H1 (cell line): ENCODE results near the gene FADS3. TPM values are rescaled to one million over a fixed set of nuclear protein-coding genes. Genes with fewer than 3 reads are reported as not detected.

Experiments
- ASH2L ChIP-seq: fragments of 200-600, 300-600 bp; sonication (generic); IDR thresholded peaks from one replicate; pipeline ENCODE4 v1.7.1; 2017; ENCODE audit warnings: low read length
- BRCA1 ChIP-seq: IDR thresholded peaks from 2 replicates; pipeline ENCODE4 v1.6.1; 2012; ENCODE audit warnings: low read depth, low read length, improper control_type of control experiment
- JUN ChIP-seq: IDR thresholded peaks from 2 replicates; pipeline ENCODE4 v1.6.1; 2011; ENCODE audit warnings: low read depth, mild to moderate bottlenecking, improper control_type of control experiment, low read length
- RAD21 ChIP-seq, 2 experiments: IDR thresholded peaks in 1 of 2; conservative IDR thresholded peaks in 1 of 2; 2 replicates each; pipeline ENCODE4 v1.6.1; 2011; ENCODE audit warnings: low read depth in 2 of 2, low read length in 2 of 2, improper control_type of control experiment in 1 of 2, inconsistent platforms in 1 of 2, mild to moderate bottlenecking in 1 of 2, moderate library complexity in 1 of 2
- RFX5 ChIP-seq: IDR thresholded peaks from 2 replicates; pipeline ENCODE4 v1.6.1; 2011; ENCODE audit warnings: low read depth, low read length, improper control_type of control experiment, borderline replicate concordance
- SUZ12 ChIP-seq: fragments of 200-600 bp; sonication (generic); IDR thresholded peaks from 2 replicates; pipeline ENCODE4 v1.6.1; 2012; ENCODE audit warnings: mild to moderate bottlenecking, inconsistent platforms, low read length, moderate library complexity, mixed read lengths
- polyA plus RNA-seq, 7 experiments: library from polyadenylated mRNA; depleted of rRNA in 3 of 7; stranded (reverse) in 5 of 7; unstranded in 2 of 7; fragments of >200 nt in 5 of 7; fragments of 200-250 nt in 2 of 7; gene quantifications; 1 replicate in 5 of 7; 2 replicates in 1 of 7; 4 replicates in 1 of 7; pipeline versions ENCODE4 v1.2.1 to v1.2.3, GENCODE V29; 2011 to 2013; ENCODE audit warnings: missing spikeins in 2 of 7, mixed read lengths in 2 of 7
- total RNA-seq: library from RNA; stranded (reverse); fragmentation: NEBNext Ultra II Directional; extraction: Animal tissue kit (Norgen Biotek cat#: 25700); gene quantifications from 2 replicates; pipeline ENCODE4 v1.2.1, GENCODE V29; 2021

FADS3 gene
- total and polyA plus RNA-seq, 2 of the 8 experiments (the other 6 are each of a cell fraction or from before 2014, with no cell fraction given) = 43.8 to 76.3 TPM

DNA sequence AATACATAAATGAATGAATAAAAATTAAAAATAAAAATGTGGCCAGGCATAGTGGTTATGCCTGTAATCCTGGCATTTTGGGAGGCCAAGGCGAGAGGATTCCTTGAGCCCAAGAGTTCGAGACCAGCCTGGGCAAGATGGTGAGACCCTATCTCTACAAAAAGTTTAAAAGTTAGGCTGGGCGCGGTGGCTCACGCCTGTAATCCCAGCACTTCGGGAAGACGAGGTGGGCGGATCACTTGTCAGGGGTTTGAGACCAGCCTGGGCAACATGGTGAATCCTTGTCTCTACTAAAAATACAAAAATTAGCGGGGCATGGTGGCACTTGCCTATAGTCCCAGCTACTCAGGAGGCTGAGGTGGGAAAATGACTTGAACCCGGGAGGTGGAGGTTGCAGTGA, 49.1 kb upstream of the FADS3 start (continued):
- TF ChIP-seq RAD21 (IDR thresholded peaks at IDR 0.05 in 1 of 2, conservative IDR thresholded peaks at IDR 0.05 in 1 of 2; ENCODE audit: low read depth in 2 of 2, low read length in 2 of 2) = no peak
- no peak for TF ChIP-seq JUN
- TF ChIP-seq BRCA1 = no peak
- no peak for TF ChIP-seq RFX5
- no peak for TF ChIP-seq SUZ12
- TF ChIP-seq ASH2L = no peak
